Spleen (tissue), 11 donors: ENCODE results near the gene TSPAN3. TPM values are rescaled to one million over a fixed set of nuclear protein-coding genes. Genes with fewer than 3 reads are reported as not detected.

Experiments
- DNase-seq: peaks from one replicate; pipeline ENCODE4 v3.0.0-alpha.2; 2020
- H3K27ac ChIP-seq, 8 donors: fragments of 200-600 bp; sonication (generic) in 7 of 8; 1 replicate in 4 of 8; 2 replicates in 4 of 8; pipeline versions ENCODE4 v1.5.0 to v1.8.0; 2016 to 2021; ENCODE audit warnings: inconsistent platforms in 4 of 8, mild to moderate bottlenecking in 4 of 8, moderate library complexity in 1 of 8
- H3K27me3 ChIP-seq, 7 donors: fragments of 200-600 bp; sonication (generic) in 6 of 7; replicated peaks in 1 of 7; 1 replicate in 4 of 7; 2 replicates in 3 of 7; pipeline versions ENCODE4 v1.5.0 to v1.8.0; 2016 to 2021; ENCODE audit warnings: inconsistent platforms in 3 of 7, mild to moderate bottlenecking in 1 of 7
- H3K36me3 ChIP-seq, 6 donors: fragments of 200-600 bp; sonication (generic) in 5 of 6; 1 replicate in 4 of 6; 2 replicates in 2 of 6; pipeline versions ENCODE4 v1.5.0 to v1.8.0; 2016 to 2021; ENCODE audit warnings: inconsistent platforms in 2 of 6
- H3K4me1 ChIP-seq, 6 donors: fragments of 200-600 bp; sonication (generic) in 5 of 6; 1 replicate in 3 of 6; 2 replicates in 3 of 6; pipeline versions ENCODE4 v1.5.0 to v1.8.0; 2016 to 2021; ENCODE audit warnings: inconsistent platforms in 3 of 6
- H3K4me3 ChIP-seq, 8 donors: fragments of 200-600 bp; sonication (generic) in 7 of 8; 1 replicate in 4 of 8; 2 replicates in 4 of 8; pipeline versions ENCODE4 v1.5.0 to v1.8.0; 2016 to 2021; ENCODE audit warnings: inconsistent platforms in 4 of 8, mild to moderate bottlenecking in 4 of 8, moderate library complexity in 2 of 8
- H3K9me3 ChIP-seq, 8 donors: fragments of 200-600 bp; sonication (generic) in 7 of 8; 1 replicate in 4 of 8; 2 replicates in 4 of 8; pipeline versions ENCODE4 v1.5.0 to v1.8.0; 2016 to 2021; ENCODE audit warnings: inconsistent platforms in 4 of 8
- CTCF ChIP-seq, 11 experiments: fragments of 200-600 bp in 7 of 11; fragments of 450-650 bp in 4 of 11; sonication (generic) in 4 of 11; IDR thresholded peaks in 8 of 11; conservative IDR thresholded peaks in 3 of 11; 1 replicate in 7 of 11; 2 replicates in 4 of 11; pipeline versions ENCODE4 v1.4.0 to v1.8.0; 2016 to 2021; ENCODE audit warnings: antibody characterized with exemption in 11 of 11, inconsistent platforms in 4 of 11, mild to moderate bottlenecking in 1 of 11
- POLR2A ChIP-seq, 3 donors: fragments of 450-650 bp; IDR thresholded peaks; one replicate each; pipeline ENCODE4 v1.5.1; 2017; ENCODE audit warnings: antibody characterized with exemption in 3 of 3, mild to moderate bottlenecking in 1 of 3
- POLR2AphosphoS5 ChIP-seq, 3 donors: sonication (generic); formaldehyde crosslinking; IDR thresholded peaks; one replicate each; pipeline ENCODE4 v1.5.1; 2017; ENCODE audit warnings: antibody characterized with exemption in 3 of 3
- WGBS, 5 donors: extraction: QIAGEN DNeasy Blood & Tissue Kit in 3 of 5; methylation state at CpG; one replicate each; pipeline versions ENCODE4 v1.1.5 to v1.1.7; 2013 to 2018; 5-methylcytosine and 5-hydroxymethylcytosine counted together
- intact Hi-C: fragments of 100-400 bp; cut with DNase I; formaldehyde crosslinking; loops from one replicate; pipeline ENCODE4 v1.15.0; 2023; ENCODE audit warnings: low total_unique reads
- polyA plus RNA-seq, 3 donors: library from polyadenylated mRNA; stranded (reverse); fragments of 200-250 nt; gene quantifications; one replicate each; pipeline ENCODE4 v1.2.1, GENCODE V29; 2013
- total RNA-seq, 7 donors: library from RNA; depleted of rRNA in 3 of 7; stranded (reverse); fragments of >200 nt in 3 of 7; fragmentation: NEBNext Ultra II Directional in 4 of 7; extraction: Animal tissue kit (Norgen Biotek cat#: 25700) in 4 of 7; gene quantifications; one replicate each; pipeline versions ENCODE4 v1.1.0 to v1.2.1, GENCODE V29; 2016 to 2021
- donor health status: healthy with polysubstance abuse.
- donor health status: DM: no; HTN: no; CAD: no; lungs with moderate emphysema.
- donor health status: DM: no; HTN: no; CAD: no.
- donor health status: Bipolar disorder and iron deficiency.
- donor health status: healthy.
- donor health status: DM: no; HTN: no; CAD: no.
- donor health status: DM: yes; HTN: yes; CAD: no.

Gene TSPAN3
- total and polyA plus RNA-seq, 10 donors: 98.5 to 276 (median 141) TPM

DNA sequence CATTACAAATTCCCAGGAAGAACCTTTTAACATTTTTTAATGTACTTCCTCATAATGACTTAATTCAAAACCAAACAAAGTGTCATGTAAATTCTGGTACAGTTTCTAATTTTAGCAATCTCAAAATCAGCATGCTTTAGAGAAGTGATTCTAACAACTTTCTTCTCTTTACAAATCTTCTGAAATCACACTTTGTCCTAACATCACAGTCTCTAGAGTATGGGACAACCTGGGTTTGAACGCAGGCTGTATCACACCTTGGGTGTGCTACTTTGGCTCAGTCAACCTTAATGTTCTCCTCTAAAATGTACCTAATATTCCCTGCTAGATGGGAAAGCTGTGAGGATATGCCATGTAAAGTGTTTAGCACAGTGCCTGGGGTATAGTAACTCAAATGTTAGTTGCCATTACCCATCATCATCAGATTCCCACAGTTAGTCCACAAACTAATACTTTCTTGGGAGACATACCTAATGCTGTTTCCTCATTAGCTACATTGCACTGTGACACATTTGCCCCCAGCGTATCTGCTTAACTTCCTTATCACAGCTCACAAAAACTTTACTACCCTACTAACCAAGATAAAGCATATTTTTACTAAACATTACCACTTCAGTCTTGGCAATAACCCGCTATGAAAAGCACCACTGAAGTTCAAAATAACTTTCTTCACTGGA lies 3.1 kb downstream of the TSPAN3 start:
- Histone ChIP-seq H3K4me1 (peaks cover 7 to 83% (median 62%) of the 10 kb centered on the region in 6 donors), H3K27ac (peak overlapping the region in 7 of 8 donors; percentile 7 to 85 (median 72)), H3K4me3 (peak overlapping the region in 1 of 8 donors; percentile 32), H3K27me3 (no peaks in the 10 kb centered on the region), H3K36me3 (no peaks in the 10 kb centered on the region), H3K9me3 (no peaks in the 10 kb centered on the region)
- TF ChIP-seq POLR2A (IDR thresholded peaks at IDR 0.05): no peak
- no peak for TF ChIP-seq CTCF (IDR thresholded peaks at IDR 0.05 in 8 of 11, conservative IDR thresholded peaks at IDR 0.05 in 3 of 11)
- peak in 1 of 3 donors; percentile 24 for TF ChIP-seq POLR2AphosphoS5 (IDR thresholded peaks at IDR 0.05)
- intact Hi-C loops: no loop called here
- DNase-seq: no peak
- 49 to 55% (median 54%) methylated on average over 3 of the region's 3 CpGs for WGBS, 5 donors

- no peaks in the 10 kb centered on the region for H3K36me3 ChIP-seq
- no peak for TF ChIP-seq CTCF (IDR thresholded peaks at IDR 0.05 in 8 of 11, conservative IDR thresholded peaks at IDR 0.05 in 3 of 11)
- no peak for TF ChIP-seq POLR2AphosphoS5 (IDR thresholded peaks at IDR 0.05)
- TF ChIP-seq POLR2A (IDR thresholded peaks at IDR 0.05): no peak
- H3K27me3 ChIP-seq: no peaks in the 10 kb centered on the region
- intact Hi-C loops: no loop called here
- H3K9me3 ChIP-seq: no peaks in the 10 kb centered on the region
- DNase-seq: no peak
- peak overlapping the region in 1 of 8 donors; percentile 32 for H3K4me3 ChIP-seq
- WGBS, 5 donors: 54 to 73% (median 64%) methylated on average over 3 of the region's 3 CpGs
- H3K27ac ChIP-seq: peak overlapping the region in 6 of 8 donors; percentile 27 to 85 (median 72)
- H3K4me1 ChIP-seq: peaks cover 7 to 90% (median 63%) of the 10 kb centered on the region in 6 donors
Measured at GRCh38 chr15:77066971-77067690, 3.8 kb downstream of the TSPAN3 start.

DNA sequence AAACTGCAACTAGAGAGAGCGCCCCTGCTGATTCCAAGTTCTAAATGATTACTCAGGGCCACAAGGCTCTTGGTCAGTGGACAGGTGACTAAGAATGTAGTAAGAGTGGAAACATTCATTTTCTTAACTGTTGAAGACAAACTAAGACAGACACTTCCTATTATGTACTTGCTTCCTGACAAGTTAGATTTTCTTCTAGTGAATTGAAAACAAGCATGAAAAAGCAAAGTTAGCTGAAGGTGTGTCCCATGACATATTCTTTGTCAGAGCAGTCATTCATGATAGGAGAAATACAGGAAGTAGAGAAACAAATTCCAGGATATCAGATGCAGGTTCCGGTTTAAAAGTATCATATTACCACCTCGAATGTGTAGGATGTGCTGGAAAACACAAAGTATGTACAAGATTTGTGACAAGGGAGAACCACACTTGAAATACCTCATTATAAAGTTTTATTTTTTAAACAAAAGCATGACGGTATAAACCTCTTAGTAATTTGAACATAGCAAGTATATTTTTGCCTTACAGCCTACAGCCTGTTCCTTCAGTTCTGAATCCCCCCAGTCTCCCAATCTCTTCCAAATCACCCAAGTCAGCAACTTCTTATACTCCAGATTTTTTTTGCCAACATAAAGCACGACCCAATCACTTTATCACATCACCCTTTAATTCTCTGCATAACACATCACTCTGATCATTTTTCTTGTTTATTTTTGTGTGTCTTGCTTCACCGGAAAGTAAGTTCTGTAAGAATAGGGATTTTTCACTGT lies 6.2 kb downstream of the TSPAN3 start:
- DNase-seq: no peak
- whole genome bisulfite sequencing, 5 donors: 66 to 72% (median 68%) methylated on average over 6 of the region's 6 CpGs
- TF ChIP-seq CTCF (IDR thresholded peaks at IDR 0.05 in 8 of 11, conservative IDR thresholded peaks at IDR 0.05 in 3 of 11): no peak
- no peak for TF ChIP-seq POLR2AphosphoS5 (IDR thresholded peaks at IDR 0.05)
- no peak for TF ChIP-seq POLR2A (IDR thresholded peaks at IDR 0.05)
- H3K4me1 ChIP-seq: peaks cover 17 to 100% (median 74%) of the 10 kb centered on the region in 6 donors
- intact Hi-C loops: no loop called here
- no peaks in the 10 kb centered on the region for H3K36me3 ChIP-seq
- H3K4me3 ChIP-seq: no peak overlapping the region
- no peaks in the 10 kb centered on the region for H3K9me3 ChIP-seq
- peak overlapping the region in 1 of 8 donors; percentile 1 for H3K27ac ChIP-seq
- H3K27me3 ChIP-seq: no peaks in the 10 kb centered on the region
